CD4-positive, alpha-beta T cell (primary cell): ENCODE measurements around the gene IRX6. TPM values are rescaled to one million over a fixed set of nuclear protein-coding genes. Genes with fewer than 3 reads are reported as not detected.

Source experiments
- ATAC-seq: fragments of 200-7000 bp; cut with Tn5 transposase; one replicate; pipeline ENCODE4 v1.10.0; 2022; ENCODE audit warnings: mild to moderate bottlenecking; ENCODE audit not compliant: poor library complexity
- CTCF ChIA-PET: fragments of 350-600 bp; sonication (Branson Sonifier 250); formaldehyde crosslinking; loops from one replicate; lab custom pipeline; 2021; ENCODE audit warnings: antibody characterized with exemption, inconsistent platforms; lab: Charles Lee
- POLR2A ChIA-PET: fragments of 350-600 bp; sonication (Branson Sonifier 250); formaldehyde crosslinking; loops from one replicate; lab custom pipeline; 2021; ENCODE audit warnings: antibody characterized with exemption, inconsistent platforms; lab: Charles Lee
- DNase-seq, 14 experiments: peaks; one replicate each; pipeline ENCODE4 v3.0.0-alpha.2; 2013 to 2020; ENCODE audit warnings: mixed read lengths in 2 of 14
- H3K27ac ChIP-seq, 2 donors: one replicate each; pipeline versions ENCODE4 v1.5.1 to v1.7.0; 2013; ENCODE audit warnings: low read length in 2 of 2, low read depth in 1 of 2, mild to moderate bottlenecking in 1 of 2
- H3K27me3 ChIP-seq, 2 experiments: 1 replicate in 1 of 2; 2 replicates in 1 of 2; pipeline versions ENCODE4 v1.6.1 to v1.7.0; 2013; ENCODE audit warnings: low read length in 2 of 2, control low read depth in 1 of 2, mild to moderate bottlenecking in 1 of 2, moderate library complexity in 1 of 2; ENCODE audit not compliant: insufficient read depth in 2 of 2, control insufficient read depth in 1 of 2
- H3K36me3 ChIP-seq: one replicate; pipeline ENCODE4 v1.6.1; 2013; ENCODE audit warnings: low read length, control low read depth; ENCODE audit not compliant: insufficient read depth
- H3K4me1 ChIP-seq: one replicate; pipeline ENCODE4 v1.6.1; 2013; ENCODE audit warnings: low read length, control low read depth; ENCODE audit not compliant: insufficient read depth
- H3K4me3 ChIP-seq: one replicate; pipeline ENCODE4 v1.5.1; 2013; ENCODE audit warnings: mild to moderate bottlenecking, low read length, moderate library complexity
- H3K9me3 ChIP-seq, 2 experiments: 1 replicate in 1 of 2; 2 replicates in 1 of 2; pipeline versions ENCODE4 v1.6.1 to v1.7.0; 2013; ENCODE audit warnings: low read length in 2 of 2, mild to moderate bottlenecking in 2 of 2, control low read depth in 1 of 2, moderate library complexity in 1 of 2; ENCODE audit not compliant: control insufficient read depth in 1 of 2, insufficient read depth in 1 of 2
- H3K27ac Mint-ChIP-seq: one replicate; pipeline ENCODE4 v1.8.0; 2020; ENCODE audit warnings: mixed read lengths
- H3K27me3 Mint-ChIP-seq: one replicate; pipeline ENCODE4 v1.8.0; 2021; ENCODE audit warnings: mixed read lengths
- H3K36me3 Mint-ChIP-seq: one replicate; pipeline ENCODE4 v1.8.0; 2021; ENCODE audit warnings: low read depth, mixed read lengths
- H3K4me1 Mint-ChIP-seq: one replicate; pipeline ENCODE4 v1.8.0; 2021; ENCODE audit warnings: low read depth, mixed read lengths
- H3K4me3 Mint-ChIP-seq: one replicate; pipeline ENCODE4 v1.8.0; 2020; ENCODE audit warnings: mild to moderate bottlenecking, mixed read lengths
- H3K9me3 Mint-ChIP-seq: one replicate; pipeline ENCODE4 v1.8.0; 2020; ENCODE audit warnings: mixed read lengths
- intact Hi-C, 2 experiments: fragments of 100-400 bp; cut with DNase I in 1 of 2; cut with micrococcal nuclease in 1 of 2; formaldehyde crosslinking; loops; one replicate each; pipeline versions ENCODE4 v1.15.1 to v1.9.0; 2023 to 2025; cut with DNase I, micrococcal nuclease
- total RNA-seq, 174 experiments: library from RNA in 2 of 174; stranded (reverse) in 2 of 174; gene quantifications; one replicate each; pipeline ENCODE4 v1.2.3 and lab custom pipeline; 2021 to 2026
- TF ChIP-seq, protein P1 (sequence below): fragments of 200-600 bp; IDR thresholded peaks from one replicate; pipeline ENCODE4 v1.8.0; 2022; ENCODE audit warnings: antibody characterized with exemption, mild to moderate bottlenecking

The IRX6 gene
- total RNA-seq, 2 experiments from 2014 or later, result not detected

DNA sequence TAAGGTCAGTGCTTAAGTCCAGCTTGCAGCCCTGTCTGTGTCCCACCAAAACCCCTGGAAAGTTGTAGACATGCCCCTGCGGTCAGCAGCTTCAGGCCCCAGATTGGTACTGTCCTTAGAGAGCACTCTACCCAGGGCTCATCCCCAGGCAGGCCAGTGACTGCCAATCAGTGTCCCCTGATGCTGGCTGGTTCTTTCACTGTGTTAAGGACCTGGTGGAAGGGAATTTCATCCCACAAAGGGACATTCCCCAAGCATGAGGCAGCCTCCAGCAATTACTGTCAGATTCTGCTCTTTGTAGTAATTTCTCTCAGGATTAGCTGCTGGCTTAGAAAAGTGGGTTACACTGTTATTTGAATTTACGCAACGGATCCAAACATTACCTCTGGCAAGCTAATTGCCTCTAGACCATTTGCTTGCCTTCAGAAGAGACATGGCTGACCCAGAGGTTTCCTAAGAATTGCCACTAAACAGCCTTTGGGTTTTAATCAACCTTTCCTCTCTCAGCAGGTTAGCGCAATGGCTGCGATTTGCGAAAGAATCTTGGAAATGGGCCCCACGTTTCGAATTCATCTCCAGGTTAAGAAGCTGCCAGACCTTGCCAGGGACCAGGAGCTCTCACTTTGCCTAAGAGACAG is 5.9 kb downstream of the IRX6 start:
- H3K4me1 Mint-ChIP-seq, result no peaks in the 10 kb centered on the region
- TF ChIP-seq, protein P1, sequence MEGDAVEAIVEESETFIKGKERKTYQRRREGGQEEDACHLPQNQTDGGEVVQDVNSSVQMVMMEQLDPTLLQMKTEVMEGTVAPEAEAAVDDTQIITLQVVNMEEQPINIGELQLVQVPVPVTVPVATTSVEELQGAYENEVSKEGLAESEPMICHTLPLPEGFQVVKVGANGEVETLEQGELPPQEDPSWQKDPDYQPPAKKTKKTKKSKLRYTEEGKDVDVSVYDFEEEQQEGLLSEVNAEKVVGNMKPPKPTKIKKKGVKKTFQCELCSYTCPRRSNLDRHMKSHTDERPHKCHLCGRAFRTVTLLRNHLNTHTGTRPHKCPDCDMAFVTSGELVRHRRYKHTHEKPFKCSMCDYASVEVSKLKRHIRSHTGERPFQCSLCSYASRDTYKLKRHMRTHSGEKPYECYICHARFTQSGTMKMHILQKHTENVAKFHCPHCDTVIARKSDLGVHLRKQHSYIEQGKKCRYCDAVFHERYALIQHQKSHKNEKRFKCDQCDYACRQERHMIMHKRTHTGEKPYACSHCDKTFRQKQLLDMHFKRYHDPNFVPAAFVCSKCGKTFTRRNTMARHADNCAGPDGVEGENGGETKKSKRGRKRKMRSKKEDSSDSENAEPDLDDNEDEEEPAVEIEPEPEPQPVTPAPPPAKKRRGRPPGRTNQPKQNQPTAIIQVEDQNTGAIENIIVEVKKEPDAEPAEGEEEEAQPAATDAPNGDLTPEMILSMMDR, result no peak
- no peak overlapping the region for H3K27ac Mint-ChIP-seq
- Histone ChIP-seq H3K27ac (no peak overlapping the region), H3K4me3 (no peak overlapping the region), H3K36me3 (no peaks in the 10 kb centered on the region), H3K27me3 (peaks cover 60 to 61% of the 10 kb centered on the region in 2 experiments), H3K9me3 (peaks cover 0 to 29% of the 10 kb centered on the region in 2 experiments), H3K4me1 (no peaks in the 10 kb centered on the region)
- CTCF ChIA-PET, result no interaction called here
- ATAC-seq, result no peak
- intact Hi-C loops, result no loop called here
- POLR2A ChIA-PET, result no interaction called here
- peaks cover 86% of the 10 kb centered on the region for H3K27me3 Mint-ChIP-seq
- H3K4me3 Mint-ChIP-seq, result no peak overlapping the region
- H3K9me3 Mint-ChIP-seq, result no peaks in the 10 kb centered on the region
- H3K36me3 Mint-ChIP-seq, result no peaks in the 10 kb centered on the region
- DNase-seq, result no peak

DNA sequence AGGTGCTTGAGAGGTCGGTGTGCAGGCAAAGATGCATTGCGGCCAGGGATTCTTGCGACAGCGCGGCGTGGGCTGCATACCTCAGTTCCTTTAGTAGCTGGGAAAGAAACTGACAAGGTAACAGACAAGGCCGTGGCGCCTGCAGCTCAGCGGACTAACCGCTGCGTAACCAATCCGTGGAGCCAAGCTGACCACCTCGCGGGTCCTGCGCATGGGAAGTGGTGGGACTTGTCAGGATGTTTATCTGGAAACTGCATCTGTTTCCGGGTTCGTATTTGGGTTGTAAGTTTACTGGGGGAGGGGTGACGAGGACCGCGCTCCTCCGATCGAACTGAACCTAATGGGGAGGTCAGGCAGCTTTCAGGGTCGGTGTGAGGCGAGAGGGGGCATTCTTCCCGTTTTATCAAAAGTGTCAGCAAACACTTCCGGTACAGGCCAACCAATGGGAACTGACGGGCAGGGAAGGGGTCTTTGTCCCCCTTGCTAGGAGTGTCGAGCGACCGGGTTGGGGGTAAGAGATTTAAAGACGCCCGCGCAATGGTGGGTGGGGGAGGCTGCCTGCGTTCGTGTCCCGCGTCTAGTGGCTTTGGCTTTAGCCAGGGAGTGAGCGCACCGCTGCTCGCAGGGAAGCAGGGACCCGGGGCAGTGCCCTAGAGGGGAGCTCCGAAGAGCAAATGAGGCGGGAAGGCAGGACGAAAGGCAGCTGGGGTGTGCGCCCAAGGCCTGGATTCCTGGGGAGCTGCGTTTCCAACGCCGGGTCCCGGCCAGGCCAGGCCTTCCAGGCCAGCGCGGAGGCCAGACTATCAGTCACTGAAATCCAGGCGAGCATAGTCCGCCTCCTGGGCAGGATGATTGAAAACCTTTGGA is 7.0 kb downstream of the IRX6 start:
- DNase-seq (no peak), ATAC-seq (no peak)
- Mint-ChIP-seq H3K27me3 (peaks cover 75% of the 10 kb centered on the region), H3K36me3 (no peaks in the 10 kb centered on the region), H3K4me1 (no peaks in the 10 kb centered on the region), H3K9me3 (no peaks in the 10 kb centered on the region), H3K27ac (no peak overlapping the region), H3K4me3 (no peak overlapping the region)
- H3K36me3 ChIP-seq, result no peaks in the 10 kb centered on the region
- no peaks in the 10 kb centered on the region for H3K4me1 ChIP-seq
- TF ChIP-seq, protein P1, result no peak
- intact Hi-C loops, result no loop called here
- H3K27me3 ChIP-seq, result peaks cover 57 to 61% of the 10 kb centered on the region in 2 experiments
- ChIA-PET POLR2A (no interaction called here), CTCF (no interaction called here)
- H3K4me3 ChIP-seq, result no peak overlapping the region
- no peak overlapping the region for H3K27ac ChIP-seq
- peaks cover 0 to 29% of the 10 kb centered on the region in 2 experiments for H3K9me3 ChIP-seq

DNA sequence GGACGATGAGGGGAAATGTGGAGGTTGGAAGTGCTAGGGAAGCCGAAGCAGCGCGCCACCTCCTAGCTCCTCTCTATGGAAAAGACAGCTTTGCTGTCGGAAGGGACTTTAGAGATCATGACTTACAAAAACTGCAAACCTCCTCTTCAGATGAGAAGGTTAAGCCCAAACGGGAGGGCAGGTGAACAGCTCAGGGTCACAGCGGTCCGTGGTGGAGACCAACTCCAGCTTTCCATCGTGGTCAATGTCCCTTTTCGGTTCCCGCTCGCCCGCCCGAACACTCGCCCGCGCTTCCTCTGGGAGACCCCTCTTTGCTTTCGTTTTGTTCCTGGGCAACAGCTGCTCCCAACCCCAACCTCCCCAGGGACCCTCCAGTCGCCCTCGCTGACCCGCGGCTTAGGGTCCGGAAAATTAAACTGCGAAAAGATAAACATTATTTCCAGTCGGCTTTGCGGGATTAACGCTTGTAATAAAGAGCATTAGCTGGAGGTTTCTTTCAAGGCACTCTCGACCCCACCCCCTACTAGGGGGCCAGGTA is 7.7 kb downstream of the IRX6 start:
- no peaks in the 10 kb centered on the region for H3K4me1 Mint-ChIP-seq
- ChIA-PET CTCF (no interaction called here), POLR2A (no interaction called here)
- H3K27me3 Mint-ChIP-seq, result peaks cover 70% of the 10 kb centered on the region
- H3K4me3 Mint-ChIP-seq, result no peak overlapping the region
- ATAC-seq, result no peak
- no peak for DNase-seq
- Histone ChIP-seq H3K27ac (no peak overlapping the region), H3K4me1 (no peaks in the 10 kb centered on the region), H3K4me3 (no peak overlapping the region), H3K27me3 (peaks cover 55 to 56% of the 10 kb centered on the region in 2 experiments), H3K9me3 (peaks cover 0 to 26% of the 10 kb centered on the region in 2 experiments), H3K36me3 (no peaks in the 10 kb centered on the region)
- no peaks in the 10 kb centered on the region for H3K9me3 Mint-ChIP-seq
- no peaks in the 10 kb centered on the region for H3K36me3 Mint-ChIP-seq
- H3K27ac Mint-ChIP-seq, result no peak overlapping the region
- TF ChIP-seq, protein P1, result no peak
- intact Hi-C loops, result no loop called here
